ENCODE data around the gene TUBA4B. TPM values are rescaled to one million over a fixed set of nuclear protein-coding genes. Genes with fewer than 3 reads are reported as not detected.

Gene TUBA4B
- total RNA-seq, 3 donors from 2014 or later (not counting 1 experiment from before 2014, with no cell fraction given): not detected

- Mint-ChIP-seq H3K27me3 (ENCODE audit: low read depth in 2 of 2) (no peaks in the 10 kb centered on the region), H3K9me3 (no peaks in the 10 kb centered on the region), H3K4me3 (peak overlapping the region; percentile 94), H3K4me1 (peaks cover 31 to 44% of the 10 kb centered on the region in 2 donors), H3K27ac (peak overlapping the region; percentile 97 to 99), H3K36me3 (no peaks in the 10 kb centered on the region)
- Histone ChIP-seq H3K4me1 (ENCODE audit: control insufficient read depth, insufficient read depth, low read length) (peaks cover 30% of the 10 kb centered on the region), H3K27ac (ENCODE audit: low read length) (peak overlapping the region; percentile 94), H3K27me3 (ENCODE audit: control insufficient read depth, insufficient read depth, low read length) (no peaks in the 10 kb centered on the region), H3K36me3 (ENCODE audit: control insufficient read depth, insufficient read depth, low read length) (peaks cover 25% of the 10 kb centered on the region), H3K4me3 (ENCODE audit: low read length) (peak overlapping the region; percentile 46), H3K9me3 (ENCODE audit: control insufficient read depth, insufficient read depth, low read length) (no peaks in the 10 kb centered on the region)
- TF ChIP-seq CTCF (IDR thresholded peaks at IDR 0.05): peak; percentile 97
- 22% methylated on average over 25 of the region's 25 CpGs for WGBS (ENCODE audit: insufficient coverage)
- ATAC-seq (no peak), DNase-seq (peak; percentile 76 to 88)
- intact Hi-C loops (cut with micrococcal nuclease): loop anchor here (1.0 kb wide), 1 partner anchor 74 kb away; no protein-coding TSS in a partner anchor
Measured at GRCh38 chr2:219277703-219278654, 24.9 kb downstream of the TUBA4B start.

GRCh38 chr2:219278655-219279150 is 25.7 kb downstream of the TUBA4B start:
- Mint-ChIP-seq H3K27ac (peak overlapping the region; percentile 97 to 99), H3K4me1 (peaks cover 35 to 47% of the 10 kb centered on the region in 2 donors), H3K9me3 (no peaks in the 10 kb centered on the region), H3K4me3 (peak overlapping the region; percentile 94), H3K27me3 (ENCODE audit: low read depth in 2 of 2) (no peaks in the 10 kb centered on the region), H3K36me3 (no peaks in the 10 kb centered on the region)
- peaks cover 30% of the 10 kb centered on the region for H3K4me1 ChIP-seq (ENCODE audit: control insufficient read depth, insufficient read depth, low read length)
- TF ChIP-seq CTCF (IDR thresholded peaks at IDR 0.05): no peak
- H3K27ac ChIP-seq (ENCODE audit: low read length): peak overlapping the region; percentile 94
- H3K27me3 ChIP-seq (ENCODE audit: control insufficient read depth, insufficient read depth, low read length): no peaks in the 10 kb centered on the region
- H3K36me3 ChIP-seq (ENCODE audit: control insufficient read depth, insufficient read depth, low read length): peaks cover 28% of the 10 kb centered on the region
- H3K4me3 ChIP-seq (ENCODE audit: low read length): peak overlapping the region; percentile 46
- 10% methylated on average over 6 of the region's 9 CpGs for WGBS (ENCODE audit: insufficient coverage)
- DNase-seq (no peak), ATAC-seq (no peak)
- intact Hi-C loops (cut with micrococcal nuclease): loop anchor here (1.0 kb wide), 7 partner anchors 17 to 118 kb away; partner anchors contain the start of genes ANKZF1, ATG9A, NHEJ1 and ZFAND2B
- no peaks in the 10 kb centered on the region for H3K9me3 ChIP-seq (ENCODE audit: control insufficient read depth, insufficient read depth, low read length)

DNA sequence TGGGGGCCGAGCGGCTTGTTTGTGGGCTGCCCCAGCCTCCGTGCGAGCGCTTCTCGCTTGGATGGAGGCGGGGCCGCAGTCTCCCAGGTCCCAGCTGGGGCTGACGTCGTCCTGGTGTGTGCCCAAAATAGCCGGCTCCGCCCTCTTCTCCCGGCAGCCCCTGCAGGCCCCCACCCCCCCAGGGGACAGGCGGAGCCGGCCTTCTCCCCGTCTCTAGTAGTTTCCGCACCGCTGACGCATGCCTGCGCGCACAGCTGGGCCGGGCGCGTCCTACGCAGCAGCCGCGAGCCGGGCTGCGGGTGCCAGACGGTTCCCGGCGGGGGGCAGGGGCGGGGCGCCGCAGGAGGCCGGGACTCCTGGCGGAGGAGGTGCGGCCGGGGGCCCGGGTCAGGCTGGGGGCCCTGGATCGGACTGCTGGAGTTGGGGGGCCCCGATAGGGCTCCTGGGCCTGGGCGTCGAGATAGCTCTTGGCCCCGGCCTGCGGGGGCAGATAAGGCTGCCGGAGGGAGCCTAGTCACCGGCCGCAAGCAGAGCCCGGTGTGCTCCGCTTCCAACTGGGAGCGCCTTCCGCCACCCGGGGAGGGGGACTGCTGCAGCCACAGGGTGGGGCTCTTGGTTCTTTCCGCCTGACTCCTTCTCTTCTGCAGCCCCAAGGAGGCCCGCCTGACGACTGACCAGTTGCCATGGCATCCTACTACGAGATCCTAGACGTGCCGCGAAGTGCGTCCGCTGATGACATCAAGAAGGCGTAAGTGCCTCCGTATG is 26.3 kb downstream of the TUBA4B start, which contains the start of gene DNAJB2:
Gene DNAJB2 (plus strand): TSS at position 216 of the 765 bp plus-strand sequence. CDS start 468 bp downstream, at position 684.
- no peak for TF ChIP-seq CTCF (IDR thresholded peaks at IDR 0.05)
- Mint-ChIP-seq H3K27me3 (ENCODE audit: low read depth in 2 of 2) (no peaks in the 10 kb centered on the region), H3K36me3 (no peaks in the 10 kb centered on the region), H3K27ac (peak within 1 kb of the TSS; percentile 97 to 99), H3K9me3 (no peaks in the 10 kb centered on the region), H3K4me3 (peak within 1 kb of the TSS; percentile 94), H3K4me1 (peaks cover 35 to 47% of the 10 kb centered on the region in 2 donors)
- H3K9me3 ChIP-seq (ENCODE audit: control insufficient read depth, insufficient read depth, low read length): no peaks in the 10 kb centered on the region
- 1% methylated on average over 65 of the region's 65 CpGs for WGBS (ENCODE audit: insufficient coverage)
- DNase-seq: peak; percentile 98 to 99
- peaks cover 31% of the 10 kb centered on the region for H3K36me3 ChIP-seq (ENCODE audit: control insufficient read depth, insufficient read depth, low read length)
- peaks cover 30% of the 10 kb centered on the region for H3K4me1 ChIP-seq (ENCODE audit: control insufficient read depth, insufficient read depth, low read length)
- no peaks in the 10 kb centered on the region for H3K27me3 ChIP-seq (ENCODE audit: control insufficient read depth, insufficient read depth, low read length)
- peak; percentile 76 to 93 (median 80) for ATAC-seq
- peak within 1 kb of the TSS; percentile 99 for H3K27ac ChIP-seq (ENCODE audit: low read length)
- peak within 1 kb of the TSS; percentile 79 for H3K4me3 ChIP-seq (ENCODE audit: low read length)
- intact Hi-C loops (cut with micrococcal nuclease): loop anchor here (1.0 kb wide), 7 partner anchors 16 to 119 kb away; partner anchors contain the start of genes ANKZF1, ATG9A, NHEJ1 and ZFAND2B
